ENCODE results near the gene COL6A2. TPM values are rescaled to one million over a fixed set of nuclear protein-coding genes. Genes with fewer than 3 reads are reported as not detected.
A peak's percentile ranks its signal among the peaks of the same experiment; 100 is the strongest.

COL6A2 gene
- polyA plus RNA-seq, 2 of the 4 experiments (the other 2 are of a cell fraction): 2.3 to 13.1 TPM

DNA sequence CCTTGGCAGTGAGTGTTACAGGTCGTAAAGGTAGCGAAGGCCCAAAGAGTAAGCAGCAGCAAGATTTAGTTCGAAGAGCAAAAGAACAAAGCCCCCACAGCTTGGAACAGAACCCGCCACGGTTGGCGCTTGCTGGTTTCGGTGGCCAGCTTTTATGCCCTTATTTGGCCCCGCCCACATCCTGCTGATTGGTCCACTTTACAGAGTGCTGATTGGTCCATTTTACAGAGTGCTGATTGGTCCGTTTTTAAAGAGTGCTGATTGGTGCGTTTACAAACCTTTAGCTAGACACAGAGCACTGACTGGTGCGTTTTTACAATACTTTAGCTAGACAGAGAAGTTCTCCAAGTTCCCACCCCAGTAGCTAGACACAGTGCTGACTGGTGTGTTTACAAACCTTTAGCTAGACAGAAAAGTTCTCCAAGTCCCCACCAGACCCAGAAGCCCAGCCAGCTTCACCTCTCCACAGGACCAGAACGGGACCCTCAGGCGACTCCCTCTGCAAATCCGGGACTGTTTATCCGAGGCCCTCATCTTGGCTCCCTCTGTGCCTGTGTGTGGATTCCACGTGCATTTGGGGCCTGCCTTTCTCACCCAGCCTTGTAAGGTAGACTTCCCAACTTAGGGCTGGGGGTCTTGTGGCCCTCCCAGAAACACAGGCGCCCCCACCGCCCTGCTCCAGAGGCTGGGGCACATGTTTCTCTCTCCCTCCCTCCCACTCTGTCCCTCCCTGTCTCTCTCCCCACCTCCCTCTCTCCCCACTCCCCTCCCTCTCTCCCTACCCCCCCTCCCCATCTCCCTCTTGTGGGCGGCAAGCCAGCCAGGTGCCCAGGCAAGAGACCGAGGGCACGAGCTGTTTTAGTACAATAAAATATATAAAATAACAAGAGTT lies 44.9 kb downstream of the COL6A2 start:
- CTCF ChIA-PET: interaction anchor here (0.6 to 3.3 kb wide), 27 partner anchors 11 to 275 kb away, joined by 3 to 34 read pairs (median 4); partner anchors contain the start of genes FTCD and MCM3AP
- H3K27ac ChIP-seq: no peak overlapping the region
- no peaks in the 10 kb centered on the region for H3K9me3 ChIP-seq
- ATAC-seq: no peak
- no peaks in the 10 kb centered on the region for H3K4me1 ChIP-seq
- no peak overlapping the region for H3K4me3 ChIP-seq
- FAIRE-seq: no peak
- WGBS (ENCODE audit: missing lambda C conversion rate): 74% methylated on average over 21 of the region's 21 CpGs
- TF ChIP-seq GATA3 (IDR thresholded peaks at IDR 0.05; ENCODE audit: borderline replicate concordance) (no peak), EHMT2 (IDR thresholded peaks at IDR 0.05; ENCODE audit: low read depth) (no peak), MAFK (IDR thresholded peaks at IDR 0.05; ENCODE audit: partially characterized antibody) (peak; percentile 74)
- no peak overlapping the region for H3K4me2 ChIP-seq
- no peak for DNase-seq (ENCODE audit: low read depth in 1 of 2, low spot score in 1 of 2)
- POLR2A ChIA-PET: interaction anchor here (0.6 to 1.4 kb wide), 2 partner anchors 16 to 492 kb away, joined by 3 read pairs; partner anchors contain the start of gene PRMT2

DNA sequence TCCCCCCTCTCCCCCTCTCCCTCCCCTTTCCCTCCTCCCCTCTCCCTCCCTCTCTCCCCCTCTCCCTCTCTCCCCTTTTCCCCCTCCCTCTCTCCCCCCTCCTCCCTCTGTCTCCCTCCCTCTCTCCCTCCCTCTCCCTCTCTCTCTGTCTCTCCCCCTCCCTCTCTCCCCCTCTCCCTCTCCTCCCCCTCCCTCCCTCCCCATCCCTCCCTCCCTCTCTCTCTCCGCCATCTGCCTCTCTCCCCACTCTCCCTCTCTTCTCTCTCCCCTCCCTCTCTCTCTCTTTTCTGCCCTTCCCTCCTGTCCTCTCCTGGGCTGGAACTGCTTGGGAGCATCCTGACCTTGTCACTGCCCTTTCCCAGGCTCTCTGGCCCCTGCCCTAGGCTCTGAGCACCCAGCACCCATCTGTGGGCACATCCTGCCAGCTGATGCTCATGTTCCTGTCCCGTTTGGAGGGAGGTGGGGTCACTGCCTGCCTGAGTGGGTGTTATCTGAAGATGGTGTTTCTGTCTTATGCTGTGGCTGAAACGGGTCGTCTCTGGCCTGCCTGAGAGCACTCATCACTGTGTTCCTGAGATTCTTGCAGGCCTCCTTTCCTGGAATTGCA lies 46.7 kb downstream of the COL6A2 start:
- ATAC-seq: no peak
- DNase-seq (ENCODE audit: low read depth in 1 of 2, low spot score in 1 of 2): no peak
- peak overlapping the region in 1 of 2 experiments; percentile 81; a peak in 4 of 6 replicates for H3K27ac ChIP-seq
- TF ChIP-seq, protein P1, sequence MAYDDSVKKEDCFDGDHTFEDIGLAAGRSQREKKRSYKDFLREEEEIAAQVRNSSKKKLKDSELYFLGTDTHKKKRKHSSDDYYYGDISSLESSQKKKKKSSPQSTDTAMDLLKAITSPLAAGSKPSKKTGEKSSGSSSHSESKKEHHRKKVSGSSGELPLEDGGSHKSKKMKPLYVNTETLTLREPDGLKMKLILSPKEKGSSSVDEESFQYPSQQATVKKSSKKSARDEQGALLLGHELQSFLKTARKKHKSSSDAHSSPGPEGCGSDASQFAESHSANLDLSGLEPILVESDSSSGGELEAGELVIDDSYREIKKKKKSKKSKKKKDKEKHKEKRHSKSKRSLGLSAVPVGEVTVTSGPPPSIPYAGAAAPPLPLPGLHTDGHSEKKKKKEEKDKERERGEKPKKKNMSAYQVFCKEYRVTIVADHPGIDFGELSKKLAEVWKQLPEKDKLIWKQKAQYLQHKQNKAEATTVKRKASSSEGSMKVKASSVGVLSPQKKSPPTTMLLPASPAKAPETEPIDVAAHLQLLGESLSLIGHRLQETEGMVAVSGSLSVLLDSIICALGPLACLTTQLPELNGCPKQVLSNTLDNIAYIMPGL (CRISPR knock-in tag; IDR thresholded peaks at IDR 0.05; ENCODE audit: borderline replicate concordance): no peak
- TF ChIP-seq, protein P2, sequence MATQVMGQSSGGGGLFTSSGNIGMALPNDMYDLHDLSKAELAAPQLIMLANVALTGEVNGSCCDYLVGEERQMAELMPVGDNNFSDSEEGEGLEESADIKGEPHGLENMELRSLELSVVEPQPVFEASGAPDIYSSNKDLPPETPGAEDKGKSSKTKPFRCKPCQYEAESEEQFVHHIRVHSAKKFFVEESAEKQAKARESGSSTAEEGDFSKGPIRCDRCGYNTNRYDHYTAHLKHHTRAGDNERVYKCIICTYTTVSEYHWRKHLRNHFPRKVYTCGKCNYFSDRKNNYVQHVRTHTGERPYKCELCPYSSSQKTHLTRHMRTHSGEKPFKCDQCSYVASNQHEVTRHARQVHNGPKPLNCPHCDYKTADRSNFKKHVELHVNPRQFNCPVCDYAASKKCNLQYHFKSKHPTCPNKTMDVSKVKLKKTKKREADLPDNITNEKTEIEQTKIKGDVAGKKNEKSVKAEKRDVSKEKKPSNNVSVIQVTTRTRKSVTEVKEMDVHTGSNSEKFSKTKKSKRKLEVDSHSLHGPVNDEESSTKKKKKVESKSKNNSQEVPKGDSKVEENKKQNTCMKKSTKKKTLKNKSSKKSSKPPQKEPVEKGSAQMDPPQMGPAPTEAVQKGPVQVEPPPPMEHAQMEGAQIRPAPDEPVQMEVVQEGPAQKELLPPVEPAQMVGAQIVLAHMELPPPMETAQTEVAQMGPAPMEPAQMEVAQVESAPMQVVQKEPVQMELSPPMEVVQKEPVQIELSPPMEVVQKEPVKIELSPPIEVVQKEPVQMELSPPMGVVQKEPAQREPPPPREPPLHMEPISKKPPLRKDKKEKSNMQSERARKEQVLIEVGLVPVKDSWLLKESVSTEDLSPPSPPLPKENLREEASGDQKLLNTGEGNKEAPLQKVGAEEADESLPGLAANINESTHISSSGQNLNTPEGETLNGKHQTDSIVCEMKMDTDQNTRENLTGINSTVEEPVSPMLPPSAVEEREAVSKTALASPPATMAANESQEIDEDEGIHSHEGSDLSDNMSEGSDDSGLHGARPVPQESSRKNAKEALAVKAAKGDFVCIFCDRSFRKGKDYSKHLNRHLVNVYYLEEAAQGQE (IDR thresholded peaks at IDR 0.05): no peak
- no peak for TF ChIP-seq FOSL2 (IDR thresholded peaks at IDR 0.05)
- no peak for TF ChIP-seq FOSL2 (CRISPR knock-in tag; IDR thresholded peaks at IDR 0.05)
- no peak for TF ChIP-seq CBX2 (IDR thresholded peaks at IDR 0.05; ENCODE audit: borderline replicate concordance, low read depth)
- TF ChIP-seq HDAC2 (IDR thresholded peaks at IDR 0.05): no peak
- TF ChIP-seq, protein P3, sequence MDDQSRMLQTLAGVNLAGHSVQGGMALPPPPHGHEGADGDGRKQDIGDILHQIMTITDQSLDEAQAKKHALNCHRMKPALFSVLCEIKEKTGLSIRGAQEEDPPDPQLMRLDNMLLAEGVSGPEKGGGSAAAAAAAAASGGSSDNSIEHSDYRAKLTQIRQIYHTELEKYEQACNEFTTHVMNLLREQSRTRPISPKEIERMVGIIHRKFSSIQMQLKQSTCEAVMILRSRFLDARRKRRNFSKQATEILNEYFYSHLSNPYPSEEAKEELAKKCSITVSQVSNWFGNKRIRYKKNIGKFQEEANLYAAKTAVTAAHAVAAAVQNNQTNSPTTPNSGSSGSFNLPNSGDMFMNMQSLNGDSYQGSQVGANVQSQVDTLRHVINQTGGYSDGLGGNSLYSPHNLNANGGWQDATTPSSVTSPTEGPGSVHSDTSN (IDR thresholded peaks at IDR 0.05): no peak
- TF ChIP-seq RCOR1 (IDR thresholded peaks at IDR 0.05; ENCODE audit: low read depth, low read length): no peak
- no peak for TF ChIP-seq HOXB13 (CRISPR knock-in tag; IDR thresholded peaks at IDR 0.05; ENCODE audit: low read depth)
- TF ChIP-seq, protein P4, sequence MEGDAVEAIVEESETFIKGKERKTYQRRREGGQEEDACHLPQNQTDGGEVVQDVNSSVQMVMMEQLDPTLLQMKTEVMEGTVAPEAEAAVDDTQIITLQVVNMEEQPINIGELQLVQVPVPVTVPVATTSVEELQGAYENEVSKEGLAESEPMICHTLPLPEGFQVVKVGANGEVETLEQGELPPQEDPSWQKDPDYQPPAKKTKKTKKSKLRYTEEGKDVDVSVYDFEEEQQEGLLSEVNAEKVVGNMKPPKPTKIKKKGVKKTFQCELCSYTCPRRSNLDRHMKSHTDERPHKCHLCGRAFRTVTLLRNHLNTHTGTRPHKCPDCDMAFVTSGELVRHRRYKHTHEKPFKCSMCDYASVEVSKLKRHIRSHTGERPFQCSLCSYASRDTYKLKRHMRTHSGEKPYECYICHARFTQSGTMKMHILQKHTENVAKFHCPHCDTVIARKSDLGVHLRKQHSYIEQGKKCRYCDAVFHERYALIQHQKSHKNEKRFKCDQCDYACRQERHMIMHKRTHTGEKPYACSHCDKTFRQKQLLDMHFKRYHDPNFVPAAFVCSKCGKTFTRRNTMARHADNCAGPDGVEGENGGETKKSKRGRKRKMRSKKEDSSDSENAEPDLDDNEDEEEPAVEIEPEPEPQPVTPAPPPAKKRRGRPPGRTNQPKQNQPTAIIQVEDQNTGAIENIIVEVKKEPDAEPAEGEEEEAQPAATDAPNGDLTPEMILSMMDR (IDR thresholded peaks at IDR 0.05): no peak
- no peak for TF ChIP-seq ZNF302 (CRISPR knock-in tag; IDR thresholded peaks at IDR 0.05)
- TF ChIP-seq BHLHE40 (IDR thresholded peaks at IDR 0.05; ENCODE audit: low read depth, low read length): no peak
- 79% methylated on average over 2 of the region's 4 CpGs for WGBS (ENCODE audit: missing lambda C conversion rate)
- H3K4me1 ChIP-seq: no peaks in the 10 kb centered on the region
- H3K4me2 ChIP-seq: peak overlapping the region; percentile 81; the same call in 1 of the 3 replicates
- POLR2A ChIA-PET: interaction anchor here (1.4 kb wide), 1 partner anchor 14 kb away, joined by 3 read pairs; no protein-coding TSS in a partner anchor
- no peak overlapping the region for H3K4me3 ChIP-seq
- no peaks in the 10 kb centered on the region for H3K9me3 ChIP-seq
- CTCF ChIA-PET: interaction anchor here (0.8 to 2.9 kb wide), 7 partner anchors 10 to 182 kb away, joined by 3 to 34 read pairs (median 6); partner anchors contain the start of genes FTCD and MCM3AP
- no peak for FAIRE-seq

Measured in A549 (cell line).